GM23248 (cell line): Measurements from ENCODE around the gene CLDND2. TPM values are rescaled to one million over a fixed set of nuclear protein-coding genes. Genes with fewer than 3 reads are reported as not detected.

Experiments used
- DNase-seq: peaks from one replicate; pipeline ENCODE4 v3.0.0-alpha.2; 2015
- H2AFZ ChIP-seq: fragments of 200-600 bp; sonication (generic); 2 replicates; pipeline ENCODE4 v1.6.1; 2016; ENCODE audit warnings: antibody characterized with exemption
- H3F3A ChIP-seq: fragments of 200-600 bp; sonication (generic); 2 replicates; pipeline ENCODE4 v1.6.1; 2016; ENCODE audit warnings: mild to moderate bottlenecking, antibody characterized with exemption, mixed run types; ENCODE audit not compliant: insufficient read depth
- H3K27ac ChIP-seq: fragments of 200-600 bp; sonication (generic); 2 replicates; pipeline ENCODE4 v1.5.1; 2016; ENCODE audit warnings: mild to moderate bottlenecking
- H3K27me3 ChIP-seq: fragments of 200-600 bp; sonication (generic); replicated peaks from 2 replicates; pipeline ENCODE4 v1.6.1; 2016; ENCODE audit warnings: mild to moderate bottlenecking; ENCODE audit not compliant: insufficient read depth
- H3K36me3 ChIP-seq: fragments of 200-600 bp; sonication (generic); 2 replicates; pipeline ENCODE4 v1.6.1; 2016; ENCODE audit warnings: low read depth, mild to moderate bottlenecking
- H3K4me1 ChIP-seq: fragments of 200-600 bp; sonication (generic); 2 replicates; pipeline ENCODE4 v1.6.1; 2016; ENCODE audit warnings: mild to moderate bottlenecking; ENCODE audit not compliant: insufficient read depth
- H3K4me2 ChIP-seq: fragments of 200-600 bp; sonication (generic); one replicate; pipeline ENCODE4 v1.6.1; 2016; ENCODE audit warnings: mild to moderate bottlenecking; ENCODE audit not compliant: unreplicated experiment
- H3K4me3 ChIP-seq: fragments of 200-600 bp; sonication (generic); 2 replicates; pipeline ENCODE4 v1.5.1; 2016; ENCODE audit warnings: mild to moderate bottlenecking
- H3K79me2 ChIP-seq: fragments of 200-600 bp; sonication (generic); 2 replicates; pipeline ENCODE4 v1.6.1; 2016; ENCODE audit warnings: mild to moderate bottlenecking; ENCODE audit not compliant: insufficient read depth
- H3K9ac ChIP-seq: fragments of 200-600 bp; sonication (generic); 2 replicates; pipeline ENCODE4 v1.6.1; 2016; ENCODE audit warnings: mild to moderate bottlenecking
- H3K9me2 ChIP-seq: fragments of 200-600 bp; sonication (generic); 2 replicates; pipeline ENCODE4 v1.6.1; 2016; ENCODE audit warnings: mixed run types, mild to moderate bottlenecking, moderate library complexity; ENCODE audit not compliant: insufficient read depth
- H3K9me3 ChIP-seq: fragments of 200-600 bp; sonication (generic); one replicate; pipeline ENCODE4 v1.6.1; 2017; ENCODE audit warnings: low read depth
- H4K20me1 ChIP-seq: fragments of 200-600 bp; sonication (generic); 2 replicates; pipeline ENCODE4 v1.6.0; 2016; ENCODE audit not compliant: insufficient read depth
- EZH2 ChIP-seq: fragments of 200-600 bp; sonication (generic); IDR thresholded peaks from 2 replicates; pipeline ENCODE4 v1.6.1; 2018; ENCODE audit warnings: antibody characterized with exemption, mild to moderate bottlenecking; ENCODE audit not compliant: insufficient read depth, poor library complexity, severe bottlenecking
- EZH2phosphoT487 ChIP-seq: fragments of 200-600 bp; sonication (generic); IDR thresholded peaks from 2 replicates; pipeline ENCODE4 v1.6.1; 2018; ENCODE audit warnings: antibody characterized with exemption, moderate library complexity, mild to moderate bottlenecking, low read depth; ENCODE audit not compliant: insufficient read depth
- WGBS, 2 experiments: methylation state at CpG; one replicate each; pipeline ENCODE4 v1.1.6; 2015 to 2017; ENCODE audit warnings: low lambda C conversion rate in 2 of 2, low coverage in 1 of 2; ENCODE audit errors: missing lambda C conversion rate in 2 of 2; 5-methylcytosine and 5-hydroxymethylcytosine counted together
- in situ Hi-C: fragments of 300-500 bp; cut with MboI; formaldehyde crosslinking; loops from 2 replicates; pipeline ENCODE4 v1.15.0; 2020
- polyA plus RNA-seq: library from polyadenylated mRNA; unstranded; fragments of >200 nt; fragmentation: Nextera tagmentation; extraction: Ambion mirVana; gene quantifications from 2 replicates; pipeline ENCODE4 v1.2.1, GENCODE V29; 2016
- total RNA-seq: library from RNA; depleted of rRNA; stranded (reverse); fragments of >200 nt; shearing (Covaris generic); gene quantifications from 2 replicates; pipeline ENCODE4 v1.2.3, GENCODE V29; 2014

Gene CLDND2
- total and polyA plus RNA-seq, 2 experiments from 2014 or later = 1.0 TPM; not detected in 1

- in situ Hi-C loops = no loop called here
- 43 to 57% methylated on average over 3 of the region's 3 CpGs for WGBS, 2 experiments
- H3K9me2 ChIP-seq = no peaks in the 10 kb centered on the region
- no peak for DNase-seq
- no peak overlapping the region for H3K4me3 ChIP-seq
- H3K79me2 ChIP-seq = no peaks in the 10 kb centered on the region
- H3K4me2 ChIP-seq = no peak overlapping the region
- H3K27me3 ChIP-seq = peaks cover 14% of the 10 kb centered on the region
- no peak overlapping the region for H3K27ac ChIP-seq
- H3K9ac ChIP-seq = no peak overlapping the region
- no peaks in the 10 kb centered on the region for H4K20me1 ChIP-seq
- no peaks in the 10 kb centered on the region for H3K36me3 ChIP-seq
- H3K4me1 ChIP-seq = peaks cover 4% of the 10 kb centered on the region
- no peak overlapping the region for H2AFZ ChIP-seq
- TF ChIP-seq EZH2phosphoT487 (no peak), EZH2 (no peak)
- H3F3A ChIP-seq = no peaks in the 10 kb centered on the region
- no peaks in the 10 kb centered on the region for H3K9me3 ChIP-seq
These were observed 37.6 kb downstream of the CLDND2 start for GRCh38 chr19:51331193-51331592.

- no peaks in the 10 kb centered on the region for H3K79me2 ChIP-seq
- H3K9ac ChIP-seq = no peak overlapping the region
- no peaks in the 10 kb centered on the region for H3K9me2 ChIP-seq
- H3K4me3 ChIP-seq = no peak overlapping the region
- no peaks in the 10 kb centered on the region for H4K20me1 ChIP-seq
- peaks cover 4% of the 10 kb centered on the region for H3K4me1 ChIP-seq
- no peak overlapping the region for H3K4me2 ChIP-seq
- H3K27me3 ChIP-seq = peaks cover 14% of the 10 kb centered on the region
- TF ChIP-seq EZH2phosphoT487 (no peak), EZH2 (no peak)
- H3K9me3 ChIP-seq = no peaks in the 10 kb centered on the region
- no peak overlapping the region for H2AFZ ChIP-seq
- 90 to 96% methylated on average over 4 of the region's 4 CpGs for WGBS, 2 experiments
- H3F3A ChIP-seq = no peaks in the 10 kb centered on the region
- in situ Hi-C loops = no loop called here
- DNase-seq = no peak
- no peaks in the 10 kb centered on the region for H3K36me3 ChIP-seq
- H3K27ac ChIP-seq = no peak overlapping the region
These were observed 38.4 kb downstream of the CLDND2 start for GRCh38 chr19:51330366-51330765.

GRCh38 chr19:51329411-51329810 is 39.4 kb downstream of the CLDND2 start:
- no peak overlapping the region for H2AFZ ChIP-seq
- peaks cover 14% of the 10 kb centered on the region for H3K27me3 ChIP-seq
- DNase-seq = no peak
- H3K9ac ChIP-seq = no peak overlapping the region
- no peaks in the 10 kb centered on the region for H4K20me1 ChIP-seq
- no peaks in the 10 kb centered on the region for H3F3A ChIP-seq
- H3K4me1 ChIP-seq = peaks cover 4% of the 10 kb centered on the region
- H3K27ac ChIP-seq = no peak overlapping the region
- WGBS, 2 experiments = 81 to 85% methylated on average over 5 of the region's 5 CpGs
- no peaks in the 10 kb centered on the region for H3K9me2 ChIP-seq
- in situ Hi-C loops = no loop called here
- no peak for TF ChIP-seq EZH2
- no peak for TF ChIP-seq EZH2phosphoT487
- H3K4me2 ChIP-seq = no peak overlapping the region
- H3K9me3 ChIP-seq = no peaks in the 10 kb centered on the region
- no peaks in the 10 kb centered on the region for H3K79me2 ChIP-seq
- no peak overlapping the region for H3K4me3 ChIP-seq
- H3K36me3 ChIP-seq = no peaks in the 10 kb centered on the region

DNA sequence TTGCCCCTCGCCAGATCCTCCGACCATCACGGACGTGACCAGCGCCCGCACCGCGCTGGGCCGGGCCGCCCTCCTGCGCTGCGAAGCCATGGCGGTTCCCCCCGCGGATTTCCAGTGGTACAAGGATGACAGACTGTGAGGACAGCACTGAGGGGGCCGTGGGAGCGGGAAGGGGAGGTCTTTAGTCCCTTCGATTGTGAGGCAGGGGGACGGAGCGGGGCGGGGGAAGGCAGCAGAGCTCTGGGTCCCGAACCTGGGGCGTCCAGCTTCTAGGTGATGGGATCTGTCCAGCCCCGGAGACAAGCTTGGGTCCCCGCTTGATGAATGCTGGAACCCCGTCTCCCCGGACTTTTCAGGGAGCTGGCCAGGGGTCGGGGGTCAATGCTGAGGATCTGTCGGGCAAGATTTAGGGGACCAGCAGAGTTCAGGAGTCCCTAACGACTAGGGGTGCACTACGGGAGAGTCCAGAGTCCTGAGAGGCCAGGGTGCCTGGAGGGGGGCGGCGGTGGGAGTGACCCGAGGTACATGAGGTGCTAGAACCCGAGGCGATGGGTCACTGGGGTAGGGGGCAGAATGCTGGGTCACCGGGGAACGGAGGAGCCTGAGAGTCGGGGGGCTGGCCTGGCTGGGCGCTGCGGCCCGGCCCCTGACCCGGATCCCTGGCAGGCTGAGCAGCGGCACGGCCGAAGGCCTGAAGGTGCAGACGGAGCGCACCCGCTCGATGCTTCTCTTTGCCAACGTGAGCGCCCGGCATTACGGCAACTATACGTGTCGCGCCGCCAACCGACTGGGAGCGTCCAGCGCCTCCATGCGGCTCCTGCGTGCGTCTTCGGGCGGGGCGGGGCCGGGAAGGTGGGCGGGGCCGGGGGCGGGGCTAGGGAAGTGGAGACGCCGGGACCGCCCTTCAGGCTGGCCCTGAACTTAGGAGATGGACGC is 41.5 kb downstream of the CLDND2 start:
- Histone ChIP-seq H3F3A (no peaks in the 10 kb centered on the region), H3K9me3 (no peaks in the 10 kb centered on the region), H3K27ac (no peak overlapping the region), H3K9me2 (no peaks in the 10 kb centered on the region), H3K9ac (no peak overlapping the region), H3K4me1 (peaks cover 4% of the 10 kb centered on the region), H3K36me3 (no peaks in the 10 kb centered on the region), H3K4me3 (peak overlapping the region; percentile 50), H2AFZ (peak overlapping the region; percentile 50; the same call in 1 of the 2 replicates), H3K79me2 (no peaks in the 10 kb centered on the region), H3K27me3 (peaks cover 14% of the 10 kb centered on the region), H3K4me2 (peak overlapping the region; percentile 47), H4K20me1 (no peaks in the 10 kb centered on the region)
- no peak for TF ChIP-seq EZH2phosphoT487
- peak; percentile 59 for TF ChIP-seq EZH2
- peak; percentile 83 for DNase-seq
- in situ Hi-C loops = no loop called here
- WGBS, 2 experiments = 3 to 4% methylated on average over 54 to 70 of the region's 75 CpGs
